Type B pancreatic cell (in vitro differentiated cells): ENCODE results near the gene AKR7A2. TPM values are rescaled to one million over a fixed set of nuclear protein-coding genes. Genes with fewer than 3 reads are reported as not detected.
"Not testable (repeated sequence)": the region's sequence is repeated elsewhere in the genome, so short reads cannot be mapped to it uniquely, and the experiment has no call there.

Experiments used
- DNase-seq: peaks from one replicate; pipeline ENCODE4 v3.0.0; 2021; ENCODE audit warnings: mixed read lengths; ENCODE audit not compliant: unreplicated experiment; ENCODE audit errors: extremely low spot score
- H3K27ac Mint-ChIP-seq: 2 replicates; pipeline ENCODE4 v1.8.0; 2021; ENCODE audit warnings: mild to moderate bottlenecking, mixed read lengths
- H3K27me3 Mint-ChIP-seq: 2 replicates; pipeline ENCODE4 v1.8.0; 2021; ENCODE audit warnings: mixed read lengths
- H3K36me3 Mint-ChIP-seq: 2 replicates; pipeline ENCODE4 v1.8.0; 2021; ENCODE audit warnings: mixed read lengths
- H3K4me1 Mint-ChIP-seq: one replicate; pipeline ENCODE4 v1.8.0; 2021; ENCODE audit warnings: mixed read lengths; ENCODE audit not compliant: unreplicated experiment
- H3K4me3 Mint-ChIP-seq: 2 replicates; pipeline ENCODE4 v1.8.0; 2021; ENCODE audit warnings: mild to moderate bottlenecking, mixed read lengths
- H3K9me3 Mint-ChIP-seq: 2 replicates; pipeline ENCODE4 v1.8.0; 2021; ENCODE audit warnings: mixed read lengths
- total RNA-seq: library from RNA; stranded (reverse); gene quantifications from 2 replicates; pipeline ENCODE4 v1.2.1, GENCODE V29; 2021; ENCODE audit warnings: low replicate concordance
- TF ChIP-seq, protein P1 (sequence below): fragments of 200-600 bp; sonication (generic); conservative IDR thresholded peaks from 2 replicates; pipeline ENCODE4 v1.5.0; 2021; ENCODE audit warnings: antibody characterized with exemption, mild to moderate bottlenecking

AKR7A2 gene
- total RNA-seq, 1 donor from 2014 or later: 75.2 TPM

DNA sequence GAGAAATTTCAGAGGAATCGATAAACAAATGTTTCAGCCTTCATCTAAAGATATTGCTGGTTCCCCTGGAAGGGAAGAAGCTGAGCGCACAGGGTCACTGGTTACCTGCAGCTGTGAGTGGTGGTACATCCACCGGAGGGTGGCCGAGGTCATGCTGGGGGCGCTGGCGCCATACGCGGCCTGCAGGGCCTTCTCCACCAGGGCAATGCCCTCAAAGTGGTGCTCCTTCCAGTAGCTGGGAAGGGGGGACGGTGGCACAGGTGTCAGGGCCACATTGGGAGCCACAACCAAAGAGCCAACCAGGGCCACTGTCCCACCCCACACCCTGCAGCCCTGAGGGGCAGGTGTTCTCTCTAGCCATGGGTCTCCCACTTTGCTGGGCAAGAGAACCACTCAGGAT is 28.1 kb downstream of the AKR7A2 start:
- no peak for DNase-seq
- no peaks in the 10 kb centered on the region for H3K9me3 Mint-ChIP-seq
- no peaks in the 10 kb centered on the region for H3K4me1 Mint-ChIP-seq
- peaks cover 6% of the 10 kb centered on the region for H3K27me3 Mint-ChIP-seq
- TF ChIP-seq, protein P1, sequence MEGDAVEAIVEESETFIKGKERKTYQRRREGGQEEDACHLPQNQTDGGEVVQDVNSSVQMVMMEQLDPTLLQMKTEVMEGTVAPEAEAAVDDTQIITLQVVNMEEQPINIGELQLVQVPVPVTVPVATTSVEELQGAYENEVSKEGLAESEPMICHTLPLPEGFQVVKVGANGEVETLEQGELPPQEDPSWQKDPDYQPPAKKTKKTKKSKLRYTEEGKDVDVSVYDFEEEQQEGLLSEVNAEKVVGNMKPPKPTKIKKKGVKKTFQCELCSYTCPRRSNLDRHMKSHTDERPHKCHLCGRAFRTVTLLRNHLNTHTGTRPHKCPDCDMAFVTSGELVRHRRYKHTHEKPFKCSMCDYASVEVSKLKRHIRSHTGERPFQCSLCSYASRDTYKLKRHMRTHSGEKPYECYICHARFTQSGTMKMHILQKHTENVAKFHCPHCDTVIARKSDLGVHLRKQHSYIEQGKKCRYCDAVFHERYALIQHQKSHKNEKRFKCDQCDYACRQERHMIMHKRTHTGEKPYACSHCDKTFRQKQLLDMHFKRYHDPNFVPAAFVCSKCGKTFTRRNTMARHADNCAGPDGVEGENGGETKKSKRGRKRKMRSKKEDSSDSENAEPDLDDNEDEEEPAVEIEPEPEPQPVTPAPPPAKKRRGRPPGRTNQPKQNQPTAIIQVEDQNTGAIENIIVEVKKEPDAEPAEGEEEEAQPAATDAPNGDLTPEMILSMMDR: no peak
- no peaks in the 10 kb centered on the region for H3K36me3 Mint-ChIP-seq
- no peak overlapping the region for H3K4me3 Mint-ChIP-seq
- no peak overlapping the region for H3K27ac Mint-ChIP-seq

DNA sequence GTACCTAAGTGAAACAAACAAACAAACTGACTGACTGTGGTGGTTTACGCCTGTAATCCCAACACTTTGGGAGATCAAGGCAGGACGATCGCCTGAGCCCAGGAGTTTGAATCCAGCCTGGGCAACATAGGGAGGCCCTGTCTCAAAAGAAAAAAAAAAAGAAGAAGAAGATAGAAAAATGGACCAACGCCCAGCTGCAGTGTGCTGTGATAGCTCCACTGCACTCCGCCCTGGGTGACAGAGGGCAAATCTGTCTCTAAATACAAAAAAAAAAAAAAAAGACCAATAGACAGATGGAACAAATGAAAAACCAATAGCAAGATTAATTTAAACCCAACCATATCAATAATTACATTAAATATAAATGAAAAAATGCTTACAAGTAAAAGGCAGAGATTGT is 37.3 kb downstream of the AKR7A2 start:
- DNase-seq: no peak
- H3K9me3 Mint-ChIP-seq: no peaks in the 10 kb centered on the region
- H3K27ac Mint-ChIP-seq: no peak overlapping the region
- H3K4me1 Mint-ChIP-seq: no peaks in the 10 kb centered on the region
- no peak overlapping the region for H3K4me3 Mint-ChIP-seq
- no peaks in the 10 kb centered on the region for H3K36me3 Mint-ChIP-seq
- TF ChIP-seq, protein P1: no peak
- no peaks in the 10 kb centered on the region for H3K27me3 Mint-ChIP-seq

DNA sequence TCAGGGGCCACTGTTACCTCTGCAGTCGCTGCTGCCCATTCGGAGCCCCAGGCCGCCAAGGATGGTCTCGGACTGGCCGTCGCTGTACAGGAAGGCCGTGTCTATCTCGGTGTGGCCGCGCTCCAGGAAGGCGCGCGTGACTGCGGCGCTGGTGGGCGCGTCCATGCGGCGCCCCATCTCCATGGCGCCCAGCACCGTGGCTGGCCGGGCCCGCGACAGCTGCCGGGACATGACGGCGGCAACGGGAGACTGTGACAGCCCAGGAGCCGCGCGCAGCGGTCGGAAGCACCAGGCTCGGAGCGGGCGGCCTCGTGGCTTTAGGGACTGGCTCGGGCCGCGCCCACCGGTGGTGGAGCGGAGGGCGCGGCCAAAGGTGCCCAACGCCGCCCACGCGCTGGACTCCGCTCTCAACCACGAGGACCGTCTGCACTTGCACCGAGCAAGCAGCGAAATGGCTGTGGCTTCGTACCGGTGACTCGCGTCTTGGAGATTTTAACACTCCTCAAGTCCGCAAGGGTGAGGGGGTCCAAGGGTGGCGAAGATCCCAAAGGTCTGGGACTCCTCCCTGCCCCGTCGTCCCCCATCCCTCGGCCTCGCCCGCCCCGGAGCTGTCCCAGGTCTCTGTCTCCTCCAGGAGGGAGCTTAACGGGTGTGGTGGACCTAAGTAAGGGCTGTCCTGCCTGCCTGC is 38.0 kb downstream of the AKR7A2 start:
- not testable (repeated sequence) for H3K4me3 Mint-ChIP-seq, H3K4me1 Mint-ChIP-seq, H3K36me3 Mint-ChIP-seq, H3K27ac Mint-ChIP-seq, H3K9me3 Mint-ChIP-seq, H3K27me3 Mint-ChIP-seq, DNase-seq

DNA sequence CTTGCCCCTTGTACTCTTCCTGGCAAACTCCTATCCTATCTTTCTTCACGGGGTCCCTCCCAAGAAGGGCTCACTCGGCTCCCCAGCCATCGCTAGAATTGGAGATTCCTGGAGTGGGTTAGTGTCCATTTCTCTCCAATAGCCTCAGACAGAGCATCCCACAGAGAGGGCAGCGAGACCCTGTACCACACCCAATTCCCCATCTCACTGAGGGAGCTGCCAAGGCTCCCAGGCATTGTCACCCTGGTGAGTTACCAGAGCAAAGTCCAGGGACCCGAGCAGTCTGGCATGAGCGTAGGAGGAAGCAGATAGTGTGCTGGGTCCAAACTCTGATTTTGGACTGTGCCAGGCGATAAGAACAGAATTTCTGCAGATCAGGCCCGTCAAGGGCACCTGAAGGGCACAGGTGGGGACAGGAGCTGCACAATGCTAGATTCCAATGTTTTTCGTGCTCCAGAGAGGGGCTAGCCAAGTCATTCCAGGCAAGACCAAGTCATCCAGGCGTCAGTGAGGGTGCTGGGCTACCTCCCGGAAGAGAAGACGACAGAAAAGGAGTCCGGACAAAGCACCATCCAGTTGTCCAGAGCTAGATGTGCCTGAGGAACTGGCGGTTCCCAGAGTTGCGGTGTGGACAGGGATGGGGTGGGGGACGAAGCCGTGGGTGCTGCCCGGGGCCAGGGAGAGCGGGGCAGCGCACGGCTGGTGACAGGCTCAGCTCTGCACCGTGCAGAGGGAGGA is 38.7 kb downstream of the AKR7A2 start:
- Mint-ChIP-seq H3K9me3 (no peaks in the 10 kb centered on the region), H3K27me3 (no peaks in the 10 kb centered on the region), H3K36me3 (no peaks in the 10 kb centered on the region), H3K27ac (no peak overlapping the region), H3K4me3 (no peak overlapping the region), H3K4me1 (no peaks in the 10 kb centered on the region)
- TF ChIP-seq, protein P1: no peak
- no peak for DNase-seq

DNA sequence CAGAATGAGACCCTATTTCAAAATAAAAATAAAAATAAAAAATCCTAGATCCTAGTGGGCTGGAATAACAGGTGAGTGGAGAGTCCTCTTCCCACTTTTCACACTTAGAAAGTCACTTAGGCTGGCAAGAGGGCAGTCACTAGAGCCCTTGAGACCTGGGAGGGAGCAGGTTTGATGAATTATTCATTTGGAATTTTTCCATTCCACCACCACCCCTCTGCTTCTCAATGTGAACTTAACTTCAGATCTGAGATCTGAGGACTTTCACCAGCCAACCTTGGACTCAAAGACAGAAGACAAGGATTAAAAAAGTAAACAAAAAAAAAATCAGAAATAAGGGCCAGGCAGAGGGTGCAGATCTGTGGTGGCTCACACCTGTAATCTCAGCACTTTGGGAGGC is 39.9 kb downstream of the AKR7A2 start:
- H3K27ac Mint-ChIP-seq: no peak overlapping the region
- no peaks in the 10 kb centered on the region for H3K36me3 Mint-ChIP-seq
- TF ChIP-seq, protein P1: no peak
- DNase-seq: no peak
- H3K27me3 Mint-ChIP-seq: no peaks in the 10 kb centered on the region
- H3K9me3 Mint-ChIP-seq: no peaks in the 10 kb centered on the region
- H3K4me1 Mint-ChIP-seq: no peaks in the 10 kb centered on the region
- no peak overlapping the region for H3K4me3 Mint-ChIP-seq

DNA sequence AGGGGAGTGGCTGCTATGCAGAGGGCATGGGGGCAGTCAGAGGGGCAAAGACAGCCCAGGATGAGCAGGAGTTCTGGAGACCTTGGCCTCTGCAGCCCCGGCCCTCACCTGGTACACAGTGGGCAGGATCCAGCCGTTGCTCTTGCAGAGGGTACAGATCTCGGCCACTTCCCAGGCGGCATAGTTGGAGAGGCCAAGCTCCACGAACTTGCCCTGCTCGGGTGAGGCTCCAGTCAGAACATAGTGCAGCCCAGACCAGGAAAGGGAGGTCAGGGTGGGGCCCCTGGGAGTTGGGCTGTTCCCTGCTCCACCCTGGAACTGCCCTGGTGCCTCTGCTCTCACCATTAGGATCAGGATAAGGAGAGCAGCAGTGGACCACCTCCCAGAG is 41.6 kb downstream of the AKR7A2 start:
- H3K27me3 Mint-ChIP-seq, H3K9me3 Mint-ChIP-seq, H3K27ac Mint-ChIP-seq, DNase-seq, H3K4me3 Mint-ChIP-seq, H3K36me3 Mint-ChIP-seq, H3K4me1 Mint-ChIP-seq: not testable (repeated sequence)

DNA sequence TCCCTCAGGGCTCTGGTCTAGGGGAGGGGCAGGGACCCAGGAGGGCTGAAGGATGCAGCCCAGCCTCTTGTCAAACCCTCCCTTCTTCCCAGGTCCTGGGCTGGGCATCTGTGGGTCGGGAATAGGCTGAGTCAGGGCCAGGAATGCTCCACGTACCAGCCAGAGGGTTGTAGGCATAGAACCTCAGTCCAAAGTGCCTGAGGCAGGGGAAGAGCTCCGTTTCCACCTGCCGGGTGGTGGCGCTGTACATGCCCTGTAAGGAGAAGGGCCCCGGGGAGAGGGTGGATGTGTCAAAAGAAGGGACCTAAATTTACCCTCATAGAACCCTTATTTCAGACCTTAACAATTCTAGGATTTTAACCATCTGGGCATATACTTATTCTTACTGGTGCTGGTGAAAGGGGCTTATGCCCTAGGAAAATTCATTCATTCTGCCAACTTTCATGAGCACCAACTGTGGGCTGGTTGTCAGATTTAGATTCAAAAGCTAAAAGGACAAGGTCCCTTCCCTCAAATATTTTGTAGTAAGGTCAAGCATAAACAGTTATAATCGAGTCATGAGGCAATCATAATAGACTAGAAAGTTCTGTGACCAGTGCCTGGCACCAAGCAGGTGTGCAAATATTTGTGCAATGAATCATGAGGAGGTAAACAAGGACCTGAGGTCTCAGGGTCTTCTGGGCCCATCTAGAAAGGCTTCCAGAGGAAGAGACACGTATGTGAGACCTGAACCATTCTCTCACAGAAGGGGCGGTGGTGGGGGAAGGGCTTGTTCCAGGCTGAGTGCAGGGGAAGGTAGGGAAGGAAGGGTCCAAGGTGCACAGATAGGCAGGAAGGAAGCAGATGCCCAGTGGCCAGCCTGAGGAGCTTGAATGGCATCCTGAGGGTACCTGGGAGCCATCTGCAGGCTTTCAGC is 42.3 kb downstream of the AKR7A2 start:
- not testable (repeated sequence) for DNase-seq, H3K9me3 Mint-ChIP-seq, H3K4me1 Mint-ChIP-seq, H3K36me3 Mint-ChIP-seq, H3K27me3 Mint-ChIP-seq, H3K27ac Mint-ChIP-seq, H3K4me3 Mint-ChIP-seq
